Ectodermal cell (in vitro differentiated cells): ENCODE data around the gene TRAPPC1. TPM values are rescaled to one million over a fixed set of nuclear protein-coding genes. Genes with fewer than 3 reads are reported as not detected.

ENCODE experiments used
- H3K27ac ChIP-seq: 2 replicates; pipeline ENCODE4 v1.7.0; 2013; ENCODE audit warnings: mild to moderate bottlenecking, low read depth, low read length; ENCODE audit not compliant: insufficient read depth, poor library complexity, severe bottlenecking
- H3K27me3 ChIP-seq: 2 replicates; pipeline ENCODE4 v1.7.0; 2013; ENCODE audit warnings: mild to moderate bottlenecking, low read length; ENCODE audit not compliant: insufficient read depth, control insufficient read depth, poor library complexity, severe bottlenecking
- H3K36me3 ChIP-seq: one replicate; pipeline ENCODE4 v1.7.0; 2013; ENCODE audit warnings: low read length; ENCODE audit not compliant: control insufficient read depth, insufficient read depth
- H3K4me1 ChIP-seq: one replicate; pipeline ENCODE4 v1.7.0; 2013; ENCODE audit warnings: low read length; ENCODE audit not compliant: control insufficient read depth, insufficient read depth
- H3K4me3 ChIP-seq: 2 replicates; pipeline ENCODE4 v1.7.0; 2013; ENCODE audit warnings: low read depth, low read length, control low read depth; ENCODE audit not compliant: insufficient read depth
- H3K9me3 ChIP-seq: 2 replicates; pipeline ENCODE4 v1.7.0; 2013; ENCODE audit warnings: mild to moderate bottlenecking, low read length, moderate library complexity; ENCODE audit not compliant: control insufficient read depth
- WGBS, 2 experiments: methylation state at CpG; one replicate each; pipeline ENCODE4 v1.1.7; 2013; ENCODE audit warnings: missing lambda C conversion rate in 2 of 2; 5-methylcytosine and 5-hydroxymethylcytosine counted together
- polyA plus RNA-seq, 4 experiments: library from polyadenylated mRNA; stranded (reverse); fragments of 50-300 nt; gene quantifications; one replicate each; pipeline ENCODE4 v1.2.3, GENCODE V29; 2013

Gene TRAPPC1
- 149 TPM for polyA plus RNA-seq (2013, experiment 1 of 4)
- 153 TPM for polyA plus RNA-seq (2013, experiment 2 of 4)
- 119 TPM for polyA plus RNA-seq (2013, experiment 3 of 4)
- 137 TPM for polyA plus RNA-seq (2013, experiment 4 of 4)

GRCh38 chr17:7931709-7932482 is at the start of gene TRAPPC1, which contains the start of gene CNTROB:
Gene TRAPPC1 (minus strand): TSS chr17:7931946. CDS start chr17:7931829, 117 bp downstream.
Gene CNTROB (plus strand): TSS chr17:7932206. CDS start chr17:7933080, 874 bp downstream.
- 0% methylated on average over 55 of the region's 55 CpGs for WGBS, 2 experiments
- Histone ChIP-seq H3K27me3 (peaks cover 28% of the 10 kb centered on the region), H3K36me3 (peaks cover 6% of the 10 kb centered on the region), H3K4me3 (peak within 1 kb of the TSS; percentile 61), H3K27ac (no peak within 1 kb of the TSS), H3K9me3 (no peaks in the 10 kb centered on the region), H3K4me1 (no peaks in the 10 kb centered on the region)

GRCh38 chr17:7977805-7978204 is 46.1 kb upstream of the TRAPPC1 start:
- Histone ChIP-seq H3K27ac (no peak overlapping the region), H3K4me3 (no peak overlapping the region), H3K4me1 (no peaks in the 10 kb centered on the region), H3K27me3 (no peaks in the 10 kb centered on the region), H3K36me3 (no peaks in the 10 kb centered on the region), H3K9me3 (no peaks in the 10 kb centered on the region)
- WGBS, 2 experiments, result 89 to 95% methylated on average over 5 of the region's 5 CpGs

GRCh38 chr17:7977039-7977438 is 45.3 kb upstream of the TRAPPC1 start:
- no peaks in the 10 kb centered on the region for H3K27me3 ChIP-seq
- H3K4me1 ChIP-seq, result no peaks in the 10 kb centered on the region
- no peak overlapping the region for H3K4me3 ChIP-seq
- no peak overlapping the region for H3K27ac ChIP-seq
- WGBS, 2 experiments, result 89 to 98% methylated on average over 3 to 4 of the region's 4 CpGs
- no peaks in the 10 kb centered on the region for H3K9me3 ChIP-seq
- H3K36me3 ChIP-seq, result no peaks in the 10 kb centered on the region

- Histone ChIP-seq H3K36me3 (no peaks in the 10 kb centered on the region), H3K27ac (no peak overlapping the region), H3K4me1 (no peaks in the 10 kb centered on the region), H3K9me3 (no peaks in the 10 kb centered on the region), H3K27me3 (no peaks in the 10 kb centered on the region), H3K4me3 (no peak overlapping the region)
These were observed 42.9 kb upstream of the TRAPPC1 start for GRCh38 chr17:7974638-7975131.

GRCh38 chr17:7972131-7972785 is 40.5 kb upstream of the TRAPPC1 start:
- 82 to 96% methylated on average over 6 to 8 of the region's 8 CpGs for WGBS, 2 experiments
- Histone ChIP-seq H3K4me3 (no peak overlapping the region), H3K36me3 (no peaks in the 10 kb centered on the region), H3K9me3 (no peaks in the 10 kb centered on the region), H3K27me3 (no peaks in the 10 kb centered on the region), H3K4me1 (no peaks in the 10 kb centered on the region), H3K27ac (no peak overlapping the region)

- Histone ChIP-seq H3K4me1 (no peaks in the 10 kb centered on the region), H3K36me3 (no peaks in the 10 kb centered on the region), H3K9me3 (no peaks in the 10 kb centered on the region), H3K27ac (no peak overlapping the region), H3K27me3 (no peaks in the 10 kb centered on the region), H3K4me3 (no peak overlapping the region)
- 88 to 92% methylated on average over 4 of the region's 4 CpGs for WGBS, 2 experiments
These were observed 39.9 kb upstream of the TRAPPC1 start for GRCh38 chr17:7971651-7972050.

- no peaks in the 10 kb centered on the region for H3K9me3 ChIP-seq
- no peak overlapping the region for H3K27ac ChIP-seq
- 90 to 92% methylated on average over 6 of the region's 6 CpGs for WGBS, 2 experiments
- no peaks in the 10 kb centered on the region for H3K27me3 ChIP-seq
- H3K4me1 ChIP-seq, result no peaks in the 10 kb centered on the region
- H3K4me3 ChIP-seq, result no peak overlapping the region
- H3K36me3 ChIP-seq, result no peaks in the 10 kb centered on the region
These were observed 37.7 kb upstream of the TRAPPC1 start for GRCh38 chr17:7969433-7969832.

- WGBS, 2 experiments, result 82 to 92% methylated on average over 2 of the region's 2 CpGs
- H3K9me3 ChIP-seq, result no peaks in the 10 kb centered on the region
- no peaks in the 10 kb centered on the region for H3K27me3 ChIP-seq
- H3K27ac ChIP-seq, result no peak overlapping the region
- no peak overlapping the region for H3K4me3 ChIP-seq
- H3K4me1 ChIP-seq, result no peaks in the 10 kb centered on the region
- H3K36me3 ChIP-seq, result no peaks in the 10 kb centered on the region
These were observed 36.0 kb upstream of the TRAPPC1 start for GRCh38 chr17:7967751-7968150.

- Histone ChIP-seq H3K27me3 (no peaks in the 10 kb centered on the region), H3K36me3 (no peaks in the 10 kb centered on the region), H3K9me3 (no peaks in the 10 kb centered on the region), H3K4me1 (no peaks in the 10 kb centered on the region), H3K27ac (no peak overlapping the region), H3K4me3 (no peak overlapping the region)
- WGBS, 2 experiments, result 82 to 93% methylated on average over 2 of the region's 2 CpGs
These were observed 29.7 kb upstream of the TRAPPC1 start for GRCh38 chr17:7961421-7961820.

- H3K27me3 ChIP-seq, result no peaks in the 10 kb centered on the region
These were observed 27.9 kb upstream of the TRAPPC1 start for GRCh38 chr17:7959503-7960253.

More at GRCh38 chr17:7959503-7960253, 27.9 kb upstream of the TRAPPC1 start:
- Histone ChIP-seq H3K36me3 (no peaks in the 10 kb centered on the region), H3K4me3 (no peak overlapping the region), H3K4me1 (no peaks in the 10 kb centered on the region), H3K9me3 (no peaks in the 10 kb centered on the region), H3K27ac (no peak overlapping the region)
- WGBS, 2 experiments, result 90 to 92% methylated on average over 9 of the region's 9 CpGs
